ENCODE measurements around the gene WDR4. TPM values are rescaled to one million over a fixed set of nuclear protein-coding genes. Genes with fewer than 3 reads are reported as not detected.

Gene WDR4
- total and polyA plus RNA-seq, 2 of the 13 experiments (the other 11 are each of a cell fraction or from before 2014, with no cell fraction given): 11.3 to 14.4 TPM

GRCh38 chr21:42878993-42879787 is at the start of gene WDR4 (continued):
- TF ChIP-seq ATRX (CRISPR knock-in tag; IDR thresholded peaks at IDR 0.05; ENCODE audit: borderline replicate concordance): no peak
- TF ChIP-seq, protein P1, sequence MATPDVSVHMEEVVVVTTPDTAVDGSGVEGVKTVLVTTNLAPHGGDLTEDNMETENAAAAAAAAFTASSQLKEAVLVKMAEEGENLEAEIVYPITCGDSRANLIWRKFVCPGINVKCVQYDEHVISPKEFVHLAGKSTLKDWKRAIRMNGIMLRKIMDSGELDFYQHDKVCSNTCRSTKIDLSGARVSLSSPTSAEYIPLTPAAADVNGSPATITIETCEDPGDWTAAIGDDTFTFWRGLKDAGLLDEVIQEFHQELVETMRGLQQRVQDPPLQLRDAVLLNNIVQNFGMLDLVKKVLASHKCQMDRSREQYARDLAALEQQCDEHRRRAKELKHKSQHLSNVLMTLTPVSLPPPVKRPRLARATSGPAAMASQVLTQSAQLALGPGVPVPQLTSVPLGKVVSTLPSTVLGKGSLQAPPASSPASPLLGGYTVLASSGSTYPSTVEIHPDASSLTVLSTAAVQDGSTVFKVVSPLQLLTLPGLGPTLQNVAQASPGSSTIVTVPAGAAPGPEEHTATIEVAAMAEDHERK (CRISPR knock-in tag; IDR thresholded peaks at IDR 0.05; ENCODE audit: low read depth): peak; percentile 91
- TF ChIP-seq NCOA2 (CRISPR knock-in tag; IDR thresholded peaks at IDR 0.05): peak; percentile 55; the same call in 1 of the 2 replicates
- TF ChIP-seq, protein P2, sequence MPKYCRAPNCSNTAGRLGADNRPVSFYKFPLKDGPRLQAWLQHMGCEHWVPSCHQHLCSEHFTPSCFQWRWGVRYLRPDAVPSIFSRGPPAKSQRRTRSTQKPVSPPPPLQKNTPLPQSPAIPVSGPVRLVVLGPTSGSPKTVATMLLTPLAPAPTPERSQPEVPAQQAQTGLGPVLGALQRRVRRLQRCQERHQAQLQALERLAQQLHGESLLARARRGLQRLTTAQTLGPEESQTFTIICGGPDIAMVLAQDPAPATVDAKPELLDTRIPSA (CRISPR knock-in tag; IDR thresholded peaks at IDR 0.05; ENCODE audit: borderline replicate concordance): no peak; the same call in 1 of the 2 replicates
- TF ChIP-seq ZNF343 (CRISPR knock-in tag; IDR thresholded peaks at IDR 0.05): peak; percentile 91
- TF ChIP-seq MBNL3 (CRISPR knock-in tag; conservative IDR thresholded peaks at IDR 0.05): no peak
- peak; percentile 52 for TF ChIP-seq TFDP2 (CRISPR knock-in tag; IDR thresholded peaks at IDR 0.05)
- TF ChIP-seq, protein P3, sequence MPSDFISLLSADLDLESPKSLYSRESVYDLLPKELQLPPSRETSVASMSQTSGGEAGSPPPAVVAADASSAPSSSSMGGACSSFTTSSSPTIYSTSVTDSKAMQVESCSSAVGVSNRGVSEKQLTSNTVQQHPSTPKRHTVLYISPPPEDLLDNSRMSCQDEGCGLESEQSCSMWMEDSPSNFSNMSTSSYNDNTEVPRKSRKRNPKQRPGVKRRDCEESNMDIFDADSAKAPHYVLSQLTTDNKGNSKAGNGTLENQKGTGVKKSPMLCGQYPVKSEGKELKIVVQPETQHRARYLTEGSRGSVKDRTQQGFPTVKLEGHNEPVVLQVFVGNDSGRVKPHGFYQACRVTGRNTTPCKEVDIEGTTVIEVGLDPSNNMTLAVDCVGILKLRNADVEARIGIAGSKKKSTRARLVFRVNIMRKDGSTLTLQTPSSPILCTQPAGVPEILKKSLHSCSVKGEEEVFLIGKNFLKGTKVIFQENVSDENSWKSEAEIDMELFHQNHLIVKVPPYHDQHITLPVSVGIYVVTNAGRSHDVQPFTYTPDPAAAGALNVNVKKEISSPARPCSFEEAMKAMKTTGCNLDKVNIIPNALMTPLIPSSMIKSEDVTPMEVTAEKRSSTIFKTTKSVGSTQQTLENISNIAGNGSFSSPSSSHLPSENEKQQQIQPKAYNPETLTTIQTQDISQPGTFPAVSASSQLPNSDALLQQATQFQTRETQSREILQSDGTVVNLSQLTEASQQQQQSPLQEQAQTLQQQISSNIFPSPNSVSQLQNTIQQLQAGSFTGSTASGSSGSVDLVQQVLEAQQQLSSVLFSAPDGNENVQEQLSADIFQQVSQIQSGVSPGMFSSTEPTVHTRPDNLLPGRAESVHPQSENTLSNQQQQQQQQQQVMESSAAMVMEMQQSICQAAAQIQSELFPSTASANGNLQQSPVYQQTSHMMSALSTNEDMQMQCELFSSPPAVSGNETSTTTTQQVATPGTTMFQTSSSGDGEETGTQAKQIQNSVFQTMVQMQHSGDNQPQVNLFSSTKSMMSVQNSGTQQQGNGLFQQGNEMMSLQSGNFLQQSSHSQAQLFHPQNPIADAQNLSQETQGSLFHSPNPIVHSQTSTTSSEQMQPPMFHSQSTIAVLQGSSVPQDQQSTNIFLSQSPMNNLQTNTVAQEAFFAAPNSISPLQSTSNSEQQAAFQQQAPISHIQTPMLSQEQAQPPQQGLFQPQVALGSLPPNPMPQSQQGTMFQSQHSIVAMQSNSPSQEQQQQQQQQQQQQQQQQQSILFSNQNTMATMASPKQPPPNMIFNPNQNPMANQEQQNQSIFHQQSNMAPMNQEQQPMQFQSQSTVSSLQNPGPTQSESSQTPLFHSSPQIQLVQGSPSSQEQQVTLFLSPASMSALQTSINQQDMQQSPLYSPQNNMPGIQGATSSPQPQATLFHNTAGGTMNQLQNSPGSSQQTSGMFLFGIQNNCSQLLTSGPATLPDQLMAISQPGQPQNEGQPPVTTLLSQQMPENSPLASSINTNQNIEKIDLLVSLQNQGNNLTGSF (CRISPR knock-in tag; IDR thresholded peaks at IDR 0.05): peak; percentile 51; the same call in 1 of the 2 replicates
- peak; percentile 58; the same call in 1 of the 2 replicates for TF ChIP-seq NRL (CRISPR knock-in tag; IDR thresholded peaks at IDR 0.05; ENCODE audit: borderline replicate concordance)
- 0 out of 2 replicates have a peak, but pooled peaks have one; percentile 18 for TF ChIP-seq EED (CRISPR knock-in tag; IDR thresholded peaks at IDR 0.05)
- TF ChIP-seq NR3C1 (CRISPR knock-in tag; IDR thresholded peaks at IDR 0.05): no peak
- TF ChIP-seq SMYD3 (CRISPR knock-in tag; IDR thresholded peaks at IDR 0.05): no peak
- 0 out of 2 replicates have a peak, but pooled peaks have one; percentile 26 for TF ChIP-seq NFATC3 (CRISPR knock-in tag; IDR thresholded peaks at IDR 0.05)
- 0 out of 2 replicates have a peak, but pooled peaks have one; percentile 7 for TF ChIP-seq ZNF224 (CRISPR knock-in tag; IDR thresholded peaks at IDR 0.05)
- no peak for TF ChIP-seq TEAD2 (CRISPR knock-in tag; IDR thresholded peaks at IDR 0.05)
- TF ChIP-seq, protein P4, sequence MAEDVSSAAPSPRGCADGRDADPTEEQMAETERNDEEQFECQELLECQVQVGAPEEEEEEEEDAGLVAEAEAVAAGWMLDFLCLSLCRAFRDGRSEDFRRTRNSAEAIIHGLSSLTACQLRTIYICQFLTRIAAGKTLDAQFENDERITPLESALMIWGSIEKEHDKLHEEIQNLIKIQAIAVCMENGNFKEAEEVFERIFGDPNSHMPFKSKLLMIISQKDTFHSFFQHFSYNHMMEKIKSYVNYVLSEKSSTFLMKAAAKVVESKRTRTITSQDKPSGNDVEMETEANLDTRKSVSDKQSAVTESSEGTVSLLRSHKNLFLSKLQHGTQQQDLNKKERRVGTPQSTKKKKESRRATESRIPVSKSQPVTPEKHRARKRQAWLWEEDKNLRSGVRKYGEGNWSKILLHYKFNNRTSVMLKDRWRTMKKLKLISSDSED (CRISPR knock-in tag; IDR thresholded peaks at IDR 0.05): 0 out of 2 replicates have a peak, but pooled peaks have one; percentile 35
- peak; percentile 24; the same call in 1 of the 2 replicates for TF ChIP-seq ZKSCAN8 (CRISPR knock-in tag; IDR thresholded peaks at IDR 0.05; ENCODE audit: borderline replicate concordance)
- peak; percentile 79 for TF ChIP-seq NFYC (CRISPR knock-in tag; IDR thresholded peaks at IDR 0.05)
- peak; percentile 49; the same call in 1 of the 2 replicates for TF ChIP-seq ZNF225 (CRISPR knock-in tag; IDR thresholded peaks at IDR 0.05)

Measured in HepG2 (cell line).